Measurements from ENCODE around the gene ENTPD8.

DNA sequence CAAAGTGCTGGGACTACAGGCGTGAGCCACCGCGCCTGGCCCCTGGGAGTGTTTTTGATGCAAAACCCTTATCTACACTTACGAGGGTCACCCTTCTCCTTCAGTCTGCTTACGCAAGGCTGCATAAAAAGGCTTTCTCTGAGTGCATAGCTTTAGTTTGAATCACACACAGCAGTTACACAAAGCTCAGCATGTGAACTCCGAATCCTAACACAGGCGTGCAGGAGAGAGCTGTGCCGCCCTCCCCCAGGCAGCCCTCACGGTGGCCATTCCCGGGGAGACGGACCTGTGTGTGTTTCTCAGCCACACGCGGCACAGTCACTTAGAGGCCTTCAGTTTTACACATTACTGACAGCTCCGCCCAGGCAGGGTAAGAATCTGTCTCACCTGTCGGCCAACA lies 44.9 kb downstream of the ENTPD8 start:
- TF ChIP-seq, protein P1, sequence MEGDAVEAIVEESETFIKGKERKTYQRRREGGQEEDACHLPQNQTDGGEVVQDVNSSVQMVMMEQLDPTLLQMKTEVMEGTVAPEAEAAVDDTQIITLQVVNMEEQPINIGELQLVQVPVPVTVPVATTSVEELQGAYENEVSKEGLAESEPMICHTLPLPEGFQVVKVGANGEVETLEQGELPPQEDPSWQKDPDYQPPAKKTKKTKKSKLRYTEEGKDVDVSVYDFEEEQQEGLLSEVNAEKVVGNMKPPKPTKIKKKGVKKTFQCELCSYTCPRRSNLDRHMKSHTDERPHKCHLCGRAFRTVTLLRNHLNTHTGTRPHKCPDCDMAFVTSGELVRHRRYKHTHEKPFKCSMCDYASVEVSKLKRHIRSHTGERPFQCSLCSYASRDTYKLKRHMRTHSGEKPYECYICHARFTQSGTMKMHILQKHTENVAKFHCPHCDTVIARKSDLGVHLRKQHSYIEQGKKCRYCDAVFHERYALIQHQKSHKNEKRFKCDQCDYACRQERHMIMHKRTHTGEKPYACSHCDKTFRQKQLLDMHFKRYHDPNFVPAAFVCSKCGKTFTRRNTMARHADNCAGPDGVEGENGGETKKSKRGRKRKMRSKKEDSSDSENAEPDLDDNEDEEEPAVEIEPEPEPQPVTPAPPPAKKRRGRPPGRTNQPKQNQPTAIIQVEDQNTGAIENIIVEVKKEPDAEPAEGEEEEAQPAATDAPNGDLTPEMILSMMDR (conservative IDR thresholded peaks at IDR 0.05; ENCODE audit: low read depth, low read length) = no peak
- TF ChIP-seq EZH2 (IDR thresholded peaks at IDR 0.05; ENCODE audit: low read length, unreplicated experiment) = no peak
